ENCODE results near the gene CGB3.
"Not testable (repeated sequence)": the region's sequence is repeated elsewhere in the genome, so short reads cannot be mapped to it uniquely, and the experiment has no call there.

CGB3 gene

DNA sequence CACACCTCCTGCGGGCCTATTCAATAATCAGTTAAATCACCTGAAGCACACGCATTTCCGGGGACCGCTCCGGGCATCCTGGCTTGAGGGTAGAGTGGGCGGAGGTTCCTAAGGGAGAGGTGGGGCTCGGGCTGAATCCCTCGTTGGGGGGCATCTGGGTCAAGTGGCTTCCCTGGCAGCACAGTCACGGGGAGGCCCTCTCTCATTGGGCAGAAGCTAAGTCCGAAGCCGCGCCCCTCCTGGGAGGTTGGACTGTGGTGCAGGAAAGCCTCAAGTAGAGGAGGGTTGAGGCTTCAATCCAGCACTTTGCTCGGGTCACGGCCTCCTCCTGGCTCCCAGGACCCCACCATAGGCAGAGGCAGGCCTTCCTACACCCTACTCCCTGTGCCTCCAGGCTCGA lies 19.4 kb upstream of the CGB3 start, which contains the start of gene CGB5:
TSS of gene CGB5 (plus strand) at position 301 of the 400 bp plus-strand sequence. CDS start 362 bp downstream, outside the sequence.
- DNase-seq (ENCODE audit: extremely low spot score, insufficient read length, low read depth); FAIRE-seq: not testable (repeated sequence)

DNA sequence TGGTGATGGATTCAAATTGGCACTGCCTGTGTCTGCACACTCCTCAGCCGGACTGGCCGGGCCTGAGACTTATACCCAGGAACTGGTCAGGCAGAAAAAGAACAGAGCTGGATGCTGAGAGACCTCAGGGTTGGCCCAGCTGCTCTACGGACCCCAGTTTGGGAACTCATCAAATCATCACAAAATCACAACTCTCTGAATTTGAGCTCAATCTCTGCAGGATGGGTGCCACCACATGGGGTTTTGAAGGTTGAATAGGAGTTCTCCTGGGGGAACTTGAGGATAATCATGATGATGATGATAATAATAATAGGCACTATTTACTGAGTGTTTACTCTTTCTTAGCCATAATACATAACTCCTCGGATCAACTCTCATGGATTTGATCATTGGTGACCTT lies 18.5 kb upstream of the CGB3 start:
- not testable (repeated sequence) for FAIRE-seq; DNase-seq (ENCODE audit: extremely low spot score, insufficient read length, low read depth)

DNA sequence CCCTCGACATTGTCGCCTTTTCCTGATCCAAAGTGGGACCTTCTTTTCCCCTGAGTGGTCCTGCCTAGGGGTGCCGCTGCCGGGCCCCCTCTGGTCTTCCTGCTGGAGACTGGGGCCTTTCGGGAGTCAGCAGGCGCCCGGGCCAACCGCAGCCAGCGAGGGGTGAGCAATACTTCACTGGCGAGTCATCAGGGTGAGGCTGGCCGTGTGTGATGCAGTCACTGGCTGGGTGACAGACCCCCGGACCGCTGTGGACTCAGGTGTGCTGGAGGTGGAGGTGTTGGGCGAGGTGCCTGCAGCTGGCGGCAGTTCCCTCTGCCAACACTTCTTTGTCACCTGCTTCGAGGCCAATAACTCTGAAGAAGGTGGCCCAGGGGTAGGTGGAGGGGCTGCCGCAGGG lies 18.0 kb upstream of the CGB3 start:
- FAIRE-seq (no peak), DNase-seq (ENCODE audit: extremely low spot score, insufficient read length, low read depth) (no peak)

DNA sequence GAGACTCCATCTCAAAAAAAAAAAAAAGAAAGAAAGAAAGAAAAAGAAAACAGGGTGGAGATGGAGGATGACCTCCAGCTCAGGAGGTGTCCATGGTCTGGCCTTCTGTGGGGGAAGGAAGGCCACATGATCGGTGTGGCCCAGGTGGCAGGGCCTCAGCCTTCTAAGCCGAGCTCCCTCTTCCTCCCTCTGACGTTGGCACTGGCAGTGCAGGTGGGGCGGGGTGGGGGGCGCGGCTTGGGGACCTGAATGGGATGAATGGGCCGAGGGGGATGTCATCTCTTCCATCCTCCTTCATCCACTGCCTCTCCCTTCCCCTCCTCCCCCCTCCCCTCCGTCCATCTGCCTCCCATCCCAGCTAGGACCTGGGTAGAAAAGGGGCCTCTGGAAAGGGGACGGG lies 15.6 kb upstream of the CGB3 start:
- DNase-seq (ENCODE audit: extremely low spot score, insufficient read length, low read depth); FAIRE-seq: not testable (repeated sequence)

DNA sequence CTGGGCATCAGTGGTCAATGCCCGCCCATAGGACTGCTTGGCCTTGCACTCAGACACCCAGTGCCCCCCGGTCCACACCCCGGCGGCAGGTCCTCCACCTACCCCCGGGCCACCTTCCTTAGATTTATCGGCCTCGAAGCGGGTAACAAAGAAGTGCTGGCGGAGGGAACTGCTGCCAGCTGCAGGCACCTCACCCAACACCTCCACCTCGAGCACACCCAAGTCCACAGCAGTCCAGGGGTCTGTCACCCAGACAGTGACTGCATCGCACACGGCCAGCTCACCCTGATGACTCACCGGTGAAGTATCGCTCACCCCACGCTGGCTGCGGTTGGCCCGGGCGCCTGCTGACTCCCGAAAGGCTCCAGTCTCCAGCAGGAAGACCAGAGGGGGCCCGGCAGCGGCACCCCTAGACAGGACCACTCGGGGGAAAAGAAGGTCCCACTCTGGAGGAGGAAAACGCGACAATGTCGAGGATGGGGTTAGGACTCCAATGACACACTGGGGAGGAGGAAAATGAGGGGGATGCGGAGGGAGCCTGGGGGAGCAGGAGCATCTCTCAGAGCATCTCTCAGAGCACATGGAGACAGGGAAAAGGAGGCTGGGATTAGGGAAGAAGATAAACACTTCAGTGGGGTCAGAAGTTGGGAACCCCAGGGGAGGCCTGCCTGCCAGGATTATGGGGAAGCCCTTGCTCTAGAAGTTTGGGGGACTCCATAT lies 14.6 kb upstream of the CGB3 start:
- DNase-seq (ENCODE audit: extremely low spot score, insufficient read length, low read depth); FAIRE-seq: not testable (repeated sequence)

DNA sequence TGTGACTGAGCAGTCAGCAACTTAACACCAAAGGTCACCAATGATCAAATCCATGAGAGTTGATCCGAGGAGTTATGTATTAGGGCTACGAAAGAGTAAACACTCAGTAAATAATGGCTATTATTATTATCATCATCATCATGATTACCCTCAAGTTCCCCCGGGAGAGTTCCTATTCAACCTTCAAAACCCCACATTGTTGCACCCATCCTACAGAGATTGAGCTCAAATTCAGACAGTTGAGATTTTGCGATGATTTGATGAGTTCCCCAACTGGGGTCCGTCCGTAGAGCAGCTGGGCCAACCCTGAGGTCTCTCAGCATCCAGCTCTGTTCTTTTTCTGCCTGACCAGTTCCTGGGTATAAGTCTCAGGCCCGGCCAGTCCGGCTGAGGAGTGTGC lies 14.0 kb upstream of the CGB3 start:
- FAIRE-seq; DNase-seq (ENCODE audit: extremely low spot score, insufficient read length, low read depth): not testable (repeated sequence)

DNA sequence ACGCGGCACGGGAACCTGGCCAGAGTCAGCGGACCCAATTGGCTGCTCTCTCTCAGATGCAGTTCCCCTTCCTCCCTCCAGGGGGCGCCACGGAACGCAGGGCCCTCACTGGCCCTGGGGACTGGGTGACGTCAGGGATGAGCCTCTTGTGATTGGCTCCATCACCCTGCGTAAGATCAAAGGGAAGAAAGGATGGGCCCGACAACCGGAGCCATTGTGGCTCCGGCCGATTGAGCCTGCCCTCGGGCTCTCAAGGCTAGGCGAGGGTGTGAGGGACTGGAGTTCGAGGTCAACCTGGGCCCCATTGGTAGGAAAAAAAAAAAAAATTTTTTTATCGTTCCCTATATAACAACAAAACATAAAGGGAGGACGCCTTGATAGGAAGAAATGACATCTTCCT lies 12.7 kb upstream of the CGB3 start, which contains the start of gene CGB1:
TSS of gene CGB1 (minus strand) at position 81 of the 400 bp plus-strand sequence. CDS start 184 bp downstream, outside the sequence.
- DNase-seq (ENCODE audit: extremely low spot score, insufficient read length, low read depth): not testable (repeated sequence)

DNA sequence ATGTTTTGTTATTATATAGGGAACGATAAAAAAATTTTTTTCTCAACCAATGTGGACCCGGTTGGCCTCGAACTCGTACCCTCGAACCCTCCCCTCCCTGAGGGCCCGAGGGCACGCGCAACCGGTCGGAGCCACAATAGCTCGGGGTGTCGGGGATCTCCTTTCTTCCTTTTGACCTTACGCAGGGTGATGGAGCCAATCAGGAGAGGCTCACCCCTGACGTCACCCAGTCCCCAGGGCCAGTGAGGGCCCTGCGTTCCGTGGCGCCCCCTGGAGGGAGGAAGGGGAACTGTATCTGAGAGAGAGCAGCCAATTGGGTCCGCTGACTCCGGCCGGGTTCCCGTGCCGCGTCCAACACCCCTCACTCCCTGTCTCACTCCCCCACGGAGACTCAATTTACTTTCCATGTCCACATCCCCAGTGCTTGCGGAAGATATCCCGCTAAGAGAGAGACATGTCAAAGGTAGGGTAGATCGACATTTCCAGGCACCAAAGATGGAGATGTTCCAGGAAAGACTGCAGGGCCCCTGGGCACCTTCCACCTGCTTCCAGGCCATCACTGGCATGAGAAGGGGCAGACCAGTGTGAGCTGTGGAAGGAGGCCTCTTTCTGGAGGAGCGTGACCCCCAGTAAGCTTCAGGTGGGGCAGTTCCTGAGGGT lies 7.6 kb upstream of the CGB3 start, which contains the start of gene CGB2:
TSS of gene CGB2 (plus strand) at position 249 of the 660 bp plus-strand sequence. CDS start at position 455, 206 bp downstream.
- DNase-seq (ENCODE audit: extremely low spot score, insufficient read length, low read depth); FAIRE-seq: not testable (repeated sequence)

More for the DNA sequence above, 12.7 kb upstream of the CGB3 start, which contains the start of gene CGB1:
- not testable (repeated sequence) for FAIRE-seq

DNA sequence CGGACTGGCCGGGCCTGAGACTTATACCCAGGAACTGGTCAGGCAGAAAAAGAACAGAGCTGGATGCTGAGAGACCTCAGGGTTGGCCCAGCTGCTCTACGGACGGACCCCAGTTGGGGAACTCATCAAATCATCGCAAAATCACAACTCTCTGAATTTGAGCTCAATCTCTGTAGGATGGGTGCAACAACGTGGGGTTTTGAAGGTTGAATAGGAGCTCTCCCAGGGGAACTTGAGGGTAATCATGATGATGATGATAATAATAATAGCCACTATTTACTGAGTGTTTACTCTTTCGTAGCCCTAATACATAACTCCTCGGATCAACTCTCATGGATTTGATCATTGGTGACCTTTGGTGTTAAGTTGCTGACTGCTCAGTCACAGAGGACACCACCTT lies 6.2 kb upstream of the CGB3 start:
- not testable (repeated sequence) for DNase-seq (ENCODE audit: extremely low spot score, insufficient read length, low read depth); FAIRE-seq

DNA sequence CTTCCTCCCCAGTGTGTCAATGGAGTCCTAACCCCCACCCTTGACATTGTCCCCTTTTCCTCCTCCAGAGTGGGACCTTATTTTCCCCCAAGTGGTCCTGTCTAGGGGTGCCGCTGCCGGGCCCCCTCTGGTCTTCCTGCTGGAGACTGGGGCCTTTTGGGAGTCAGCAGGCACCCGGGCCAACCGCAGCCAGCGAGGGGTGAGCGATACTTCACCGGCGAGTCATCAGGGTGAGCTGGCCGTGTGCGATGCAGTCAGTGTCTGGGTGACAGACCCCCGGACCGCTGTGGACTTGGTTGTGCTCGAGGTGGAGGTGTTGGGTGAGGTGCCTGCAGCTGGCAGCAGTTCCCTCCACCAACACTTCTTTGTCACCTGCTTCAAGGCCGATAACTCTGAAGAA lies 5.6 kb upstream of the CGB3 start:
- not testable (repeated sequence) for FAIRE-seq

DNA sequence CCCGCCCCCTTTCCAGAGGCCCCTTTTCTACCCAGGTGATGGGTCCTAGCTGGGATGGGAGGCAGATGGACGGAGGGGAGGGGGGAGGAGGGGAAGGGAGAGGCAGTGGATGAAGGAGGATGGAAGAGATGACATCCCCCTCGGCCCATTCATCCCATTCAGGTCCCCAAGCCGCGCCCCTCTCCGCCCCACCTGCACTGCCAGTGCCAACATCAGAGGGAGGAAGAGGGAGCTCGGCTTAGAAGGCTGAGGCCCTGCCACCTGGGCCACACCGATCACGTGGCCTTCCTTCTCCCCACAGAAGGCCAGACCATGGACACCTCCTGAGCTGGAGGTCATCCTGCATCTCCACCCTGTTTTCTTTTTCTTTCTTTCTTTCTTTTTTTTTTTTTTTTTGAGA lies 4.6 kb upstream of the CGB3 start:
- not testable (repeated sequence) for DNase-seq (ENCODE audit: extremely low spot score, insufficient read length, low read depth); FAIRE-seq

More for the DNA sequence above, 5.6 kb upstream of the CGB3 start:
- not testable (repeated sequence) for DNase-seq (ENCODE audit: extremely low spot score, insufficient read length, low read depth)

DNA sequence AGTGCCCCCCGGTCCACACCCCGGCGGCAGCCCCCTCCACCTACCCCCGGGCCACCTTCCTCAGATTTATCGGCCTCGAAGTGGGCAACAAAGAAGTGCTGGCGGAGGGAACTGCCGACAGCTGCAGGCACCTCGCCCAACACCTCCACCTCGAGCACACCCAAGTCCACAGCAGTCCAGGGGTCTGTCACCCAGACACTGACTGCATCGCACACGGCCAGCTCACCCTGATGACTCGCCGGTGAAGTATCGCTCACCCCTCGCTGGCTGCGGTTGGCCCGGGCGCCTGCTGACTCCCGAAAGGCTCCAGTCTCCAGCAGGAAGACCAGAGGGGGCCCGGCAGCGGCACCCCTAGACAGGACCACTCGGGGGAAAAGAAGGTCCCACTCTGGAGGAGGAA lies 1.5 kb upstream of the CGB3 start:
- not testable (repeated sequence) for FAIRE-seq; DNase-seq (ENCODE audit: extremely low spot score, insufficient read length, low read depth)

DNA sequence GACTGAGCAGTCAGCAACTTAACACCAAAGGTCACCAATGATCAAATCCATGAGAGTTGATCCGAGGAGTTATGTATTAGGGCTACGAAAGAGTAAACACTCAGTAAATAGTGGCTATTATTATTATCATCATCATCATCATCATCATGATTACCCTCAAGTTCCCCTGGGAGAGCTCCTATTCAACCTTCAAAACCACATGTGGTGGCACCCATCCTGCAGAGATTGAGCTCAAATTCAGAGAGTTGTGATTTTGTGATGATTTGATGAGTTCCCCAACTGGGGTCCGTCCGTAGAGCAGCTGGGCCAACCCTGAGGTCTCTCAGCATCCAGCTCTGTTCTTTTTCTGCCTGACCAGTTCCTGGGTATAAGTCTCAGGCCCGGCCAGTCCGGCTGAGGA lies 955 bp upstream of the CGB3 start:
- not testable (repeated sequence) for DNase-seq (ENCODE audit: extremely low spot score, insufficient read length, low read depth); FAIRE-seq

DNA sequence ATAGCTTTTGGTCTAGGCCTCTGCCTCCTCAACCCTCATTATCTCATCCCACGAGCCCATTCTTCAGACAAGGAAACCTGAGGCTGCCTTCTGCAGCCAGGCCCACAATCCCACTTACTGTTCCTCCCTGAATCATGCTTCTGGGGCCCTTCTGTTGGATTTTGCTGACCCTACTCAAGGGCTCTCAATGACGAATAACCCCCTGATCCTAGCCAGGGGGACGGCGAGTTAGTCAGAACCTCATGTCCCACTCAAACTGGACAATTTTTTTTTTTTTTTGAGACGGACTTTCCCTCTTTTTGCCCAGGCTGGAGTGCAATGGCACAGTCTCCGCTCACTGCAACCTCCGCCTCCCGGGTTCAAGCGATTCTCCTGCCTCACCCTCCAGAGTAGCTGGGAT lies 2.0 kb downstream of the CGB3 start:
- no peak for FAIRE-seq
- no peak for DNase-seq (ENCODE audit: extremely low spot score, insufficient read length, low read depth)

DNA sequence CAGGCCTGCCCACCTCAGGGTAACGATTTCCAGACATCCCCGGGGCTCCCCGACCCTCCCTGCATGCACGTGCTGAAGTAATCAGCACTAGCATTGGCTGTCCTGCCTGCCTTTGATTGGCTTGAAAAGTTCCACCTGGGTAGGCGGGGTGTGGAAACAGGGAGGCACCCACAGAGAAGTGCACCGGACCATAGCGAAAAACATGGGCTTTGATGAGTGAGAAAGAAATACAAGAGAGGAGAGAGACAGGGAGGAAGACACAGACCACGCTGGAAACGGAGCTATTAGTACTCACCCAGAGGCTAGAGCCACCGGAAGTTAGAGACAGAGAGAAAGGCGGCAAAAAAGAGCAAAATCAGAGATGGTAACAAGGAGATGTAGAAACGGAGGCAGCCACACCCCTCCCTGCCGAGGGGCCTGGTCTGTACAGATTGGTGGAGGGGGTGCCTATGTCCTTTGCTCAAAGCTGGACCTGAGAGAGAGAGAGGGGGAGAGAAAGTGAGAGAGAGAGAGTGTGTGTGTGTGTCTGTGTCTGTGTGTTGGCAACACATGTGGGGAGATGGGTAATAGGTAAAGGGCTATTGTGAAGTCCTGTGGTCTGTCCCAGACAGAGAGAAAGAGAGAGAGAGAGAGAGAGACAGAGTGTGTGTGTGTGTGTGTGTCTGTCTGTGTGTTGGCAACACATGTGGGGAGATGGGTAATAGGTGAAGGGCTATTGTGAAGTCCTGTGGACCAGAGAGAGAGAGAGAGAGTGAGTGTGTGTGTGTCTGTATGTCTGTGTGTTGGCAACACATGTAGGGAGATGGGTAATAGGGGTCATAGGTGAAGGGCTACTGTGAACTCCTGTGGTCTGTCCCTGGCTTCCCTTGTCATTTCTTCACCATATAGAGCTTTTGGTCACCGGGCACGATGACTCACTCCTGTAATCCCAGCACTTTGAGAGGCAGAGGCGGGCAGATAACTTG lies 2.9 kb downstream of the CGB3 start:
- FAIRE-seq (no peak), DNase-seq (ENCODE audit: extremely low spot score, insufficient read length, low read depth) (no peak)

DNA sequence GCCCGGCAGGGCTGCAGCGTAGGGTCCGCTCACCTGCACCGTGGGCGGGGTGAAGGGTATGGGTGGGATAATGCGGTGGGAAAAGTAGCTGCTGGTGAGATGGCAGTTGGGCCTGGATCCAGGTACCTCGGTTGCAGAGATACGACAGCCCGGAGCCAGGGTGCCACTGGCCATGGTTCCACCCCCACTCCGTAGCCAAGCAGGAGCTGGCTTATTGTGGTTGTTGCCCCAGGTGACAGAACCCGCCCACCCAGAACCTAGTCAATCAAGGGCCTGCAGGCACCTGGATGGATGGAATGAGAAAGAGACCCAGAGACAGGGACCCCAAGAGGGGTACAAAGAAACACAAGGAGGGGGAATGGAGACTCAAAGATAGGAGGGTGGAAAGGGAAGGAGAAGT lies 3.8 kb downstream of the CGB3 start:
- DNase-seq (ENCODE audit: extremely low spot score, insufficient read length, low read depth): no peak
- FAIRE-seq: no peak

DNA sequence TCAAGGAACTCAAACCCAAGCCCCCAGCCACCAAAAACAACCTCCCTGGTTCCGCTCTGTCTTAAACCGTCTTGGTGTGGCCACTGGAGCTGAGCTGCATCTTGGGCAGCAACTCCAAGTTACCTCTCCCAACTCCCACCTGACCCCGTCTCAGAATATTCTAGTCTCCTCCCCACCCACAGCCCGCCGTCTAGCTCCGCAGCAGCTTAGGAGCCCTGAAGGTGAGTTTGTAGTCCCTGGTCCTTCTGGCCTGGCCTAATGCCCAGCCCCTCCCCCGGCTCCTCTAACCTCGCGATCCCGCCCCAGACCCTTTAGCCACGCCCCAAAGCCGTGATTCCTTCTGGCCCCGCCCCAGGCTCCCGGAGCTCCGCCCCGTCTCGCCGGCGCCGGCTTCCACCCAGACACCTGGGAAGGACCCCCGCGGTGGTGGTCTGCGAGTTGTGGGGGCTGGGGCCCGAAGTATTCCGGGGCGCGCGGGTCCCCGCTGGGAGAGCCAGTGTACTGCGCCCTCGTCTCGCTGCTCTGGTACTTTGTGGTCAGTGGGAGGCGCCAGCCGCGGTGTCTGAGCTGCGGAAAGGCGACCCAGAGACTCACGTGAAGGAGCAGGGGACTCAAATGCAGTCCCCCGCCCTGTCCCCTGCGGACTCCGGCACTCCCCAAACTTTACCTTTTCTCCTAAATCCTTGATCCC lies 4.7 kb downstream of the CGB3 start:
- FAIRE-seq (peak; percentile 55), DNase-seq (ENCODE audit: extremely low spot score, insufficient read length, low read depth) (no peak)

DNA sequence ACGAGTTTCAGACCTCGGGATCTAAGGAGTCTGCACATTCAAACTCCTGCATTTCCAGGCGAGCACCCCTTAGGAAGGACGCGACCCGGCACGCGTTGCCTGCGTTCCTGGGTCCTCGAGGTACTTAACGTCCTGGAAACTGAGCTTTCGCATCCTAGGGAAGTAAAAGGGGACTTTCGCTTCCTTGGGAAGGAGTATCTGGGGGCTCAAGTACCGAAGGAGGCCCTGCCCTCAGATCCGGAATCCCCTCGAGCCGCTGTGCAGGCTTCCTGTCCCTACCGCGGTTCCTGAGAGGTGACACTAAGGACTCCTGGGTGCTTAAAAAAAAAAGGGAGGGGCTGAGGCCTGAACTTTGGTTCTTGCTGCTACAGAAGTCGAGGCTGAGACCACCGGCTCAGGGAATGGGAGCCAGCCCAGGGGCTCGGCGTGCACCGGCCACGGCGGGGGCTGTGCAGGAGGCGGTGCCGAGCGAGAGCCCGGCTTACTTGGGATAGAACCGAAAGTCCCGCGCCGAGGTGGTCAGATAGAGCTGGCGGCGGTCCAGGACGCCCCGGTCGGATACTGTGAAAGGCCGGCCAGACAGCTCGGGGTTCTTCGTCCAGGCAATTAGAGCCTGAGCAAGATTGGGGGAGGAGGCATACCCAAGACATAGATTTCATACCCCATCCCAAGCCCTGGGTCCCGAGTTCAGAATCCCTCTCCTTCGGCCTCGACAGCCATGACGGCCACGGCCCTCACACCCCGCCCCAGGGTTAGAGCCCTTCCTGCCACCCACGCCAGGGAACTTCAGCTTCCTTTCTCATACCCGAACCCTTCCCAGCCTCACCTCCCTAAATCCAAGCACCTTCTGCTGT lies 5.5 kb downstream of the CGB3 start:
- FAIRE-seq: peak; percentile 38
- not testable (repeated sequence) for DNase-seq (ENCODE audit: extremely low spot score, insufficient read length, low read depth)

Data from GM18507 (cell line).